Activated gamma-delta T cell treated with anti-CD3 and anti-CD28 coated beads, Interleukin-2, amount 50 U/mL, for 16 hours (primary cell): ENCODE measurements around the gene RGMB.
A peak's percentile ranks its signal among the peaks of the same experiment; 100 is the strongest.
"Not testable (repeated sequence)": the region's sequence is repeated elsewhere in the genome, so short reads cannot be mapped to it uniquely, and the experiment has no call there.

Source experiments
- DNase-seq: peaks from one replicate; pipeline ENCODE4 v3.0.0-alpha.2; 2020; ENCODE audit warnings: low read depth

Gene RGMB

DNA sequence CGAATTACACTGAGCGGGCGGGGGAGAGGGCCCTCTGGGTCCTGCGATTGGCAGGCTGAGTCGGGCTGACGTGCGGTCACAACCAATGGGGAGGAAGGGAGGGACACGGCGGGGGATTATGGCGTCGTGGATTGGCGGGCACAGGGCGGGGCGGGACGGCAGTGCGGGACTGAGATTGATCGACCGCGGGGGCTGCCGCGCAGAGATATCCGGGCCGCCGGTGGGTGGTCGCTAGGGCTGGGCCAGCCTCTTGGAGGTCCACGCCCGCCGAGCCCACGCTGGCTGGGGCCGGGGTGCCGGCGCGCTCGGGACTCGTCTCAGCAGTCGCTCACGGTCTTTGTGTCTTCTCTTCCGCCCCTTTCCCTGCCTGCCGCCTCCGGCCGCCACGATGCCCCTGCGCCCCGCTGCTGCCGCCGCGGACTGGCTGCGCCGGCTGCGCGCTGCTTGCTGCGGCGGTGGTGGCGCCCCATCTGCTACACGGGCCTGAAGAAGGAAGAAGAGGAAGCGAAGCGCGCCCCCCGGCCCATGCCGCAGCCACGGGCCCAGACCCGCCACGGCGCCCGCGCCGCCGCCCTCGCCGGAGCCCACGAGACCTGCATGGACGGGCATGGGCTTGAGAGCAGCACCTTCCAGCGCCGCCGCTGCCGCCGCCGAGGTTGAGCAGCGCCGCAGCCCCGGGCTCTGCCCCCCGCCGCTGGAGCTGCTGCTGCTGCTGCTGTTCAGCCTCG, at the start of gene RGMB:
Gene RGMB, plus strand, starts transcription at position 200 of the 728 bp plus-strand sequence. Its CDS starts 408 bp downstream, at position 608.
- peak; percentile 77 for DNase-seq

GRCh38 chr5:98726258-98726657, 47.2 kb upstream of the RGMB start:
- DNase-seq = no peak

DNA sequence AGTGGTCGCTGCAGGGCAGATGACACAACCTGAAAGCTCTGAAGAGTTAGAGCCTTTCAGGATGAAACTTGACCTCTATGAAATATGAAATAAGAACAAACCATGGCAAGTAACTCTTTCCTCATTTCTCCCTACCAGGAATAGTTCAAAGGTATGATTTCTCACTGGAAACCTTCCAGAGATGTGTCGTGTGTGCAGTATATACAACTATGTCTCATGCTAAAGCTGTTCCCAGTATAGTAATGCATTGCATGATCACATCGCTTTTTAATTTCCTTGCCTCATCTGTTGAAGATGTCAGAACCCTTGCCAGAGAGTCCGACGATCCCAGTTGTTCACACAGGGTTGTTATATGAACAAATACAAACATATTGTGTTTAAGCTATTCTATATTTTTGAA, 45.8 kb upstream of the RGMB start:
- DNase-seq = no peak

DNA sequence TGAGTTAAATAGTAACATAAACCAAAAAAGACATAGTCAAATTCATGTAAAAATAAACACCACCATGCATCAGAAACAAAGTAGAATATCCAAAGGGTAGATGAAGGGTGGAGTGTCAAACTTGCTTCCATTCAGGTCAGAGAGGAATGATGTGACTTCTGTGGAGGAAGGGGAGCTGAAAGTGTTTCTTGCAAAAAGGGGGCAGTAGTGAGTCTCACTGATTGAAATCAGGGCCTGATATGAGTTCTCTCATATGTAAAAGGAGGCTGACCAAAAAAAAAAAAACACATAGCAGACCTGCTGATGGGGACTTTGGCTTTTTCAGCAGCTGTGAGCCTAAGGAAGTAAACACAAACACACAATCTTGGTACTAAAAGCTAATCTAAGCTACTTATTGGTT, 38.8 kb upstream of the RGMB start:
- DNase-seq = no peak

- DNase-seq = no peak
Observed at GRCh38 chr5:98735806-98736507, 37.5 kb upstream of the RGMB start.

DNA sequence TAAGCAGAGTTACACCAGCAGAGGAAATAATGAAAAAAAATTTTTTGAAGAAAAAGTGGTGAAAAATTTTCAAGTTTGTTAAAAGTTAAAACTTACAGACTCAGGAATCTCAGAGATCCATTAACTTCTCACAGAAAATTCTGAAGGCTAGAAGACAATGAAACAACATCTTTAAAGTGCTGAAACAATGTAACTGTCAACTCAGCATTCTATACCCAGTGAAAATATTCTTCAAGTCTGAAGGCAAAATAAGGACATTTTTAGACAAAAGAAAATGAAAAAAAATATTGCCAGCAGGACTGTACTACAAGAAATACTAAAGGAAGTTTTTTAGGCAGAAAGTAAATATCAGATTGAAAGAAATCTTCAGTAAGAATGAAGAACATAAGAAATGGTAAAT, 36.7 kb upstream of the RGMB start:
- no peak for DNase-seq

GRCh38 chr5:98737441-98737840, 36.0 kb upstream of the RGMB start:
- not testable (repeated sequence) for DNase-seq

- not testable (repeated sequence) for DNase-seq
Observed at GRCh38 chr5:98738481-98739149, 34.8 kb upstream of the RGMB start.

- DNase-seq = no peak
Observed at GRCh38 chr5:98741926-98742325, 31.5 kb upstream of the RGMB start.

- DNase-seq = no peak
Observed at GRCh38 chr5:98742396-98743073, 30.9 kb upstream of the RGMB start.

GRCh38 chr5:98748259-98748658, 25.2 kb upstream of the RGMB start:
- DNase-seq = not testable (repeated sequence)

GRCh38 chr5:98749046-98749445, 24.4 kb upstream of the RGMB start:
- DNase-seq = no peak

- DNase-seq = no peak
Observed at GRCh38 chr5:98750693-98751092, 22.8 kb upstream of the RGMB start.

GRCh38 chr5:98752331-98752730, 21.1 kb upstream of the RGMB start:
- not testable (repeated sequence) for DNase-seq

GRCh38 chr5:98752801-98753200, 20.7 kb upstream of the RGMB start:
- DNase-seq = not testable (repeated sequence)

- no peak for DNase-seq
Observed at GRCh38 chr5:98753507-98753906, 20.0 kb upstream of the RGMB start.

DNA sequence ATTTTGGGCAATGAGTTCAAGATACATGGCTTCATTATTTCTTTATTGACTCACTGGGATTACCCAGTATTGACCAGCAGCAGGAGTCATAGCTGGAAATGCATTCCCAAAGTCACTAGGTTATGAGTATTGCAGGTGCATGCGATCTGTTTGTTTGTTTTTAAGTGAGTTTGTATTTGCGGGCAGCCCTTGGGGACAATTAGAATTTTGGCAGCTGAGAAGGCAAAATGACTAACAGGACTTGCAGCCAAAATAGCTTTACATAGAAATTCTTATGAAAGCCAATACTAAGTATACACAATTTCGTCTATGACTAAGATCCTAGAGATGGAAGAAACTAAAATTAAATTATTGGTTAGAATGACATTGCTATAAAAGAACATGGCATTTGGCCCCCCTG, 18.1 kb upstream of the RGMB start:
- no peak for DNase-seq

DNA sequence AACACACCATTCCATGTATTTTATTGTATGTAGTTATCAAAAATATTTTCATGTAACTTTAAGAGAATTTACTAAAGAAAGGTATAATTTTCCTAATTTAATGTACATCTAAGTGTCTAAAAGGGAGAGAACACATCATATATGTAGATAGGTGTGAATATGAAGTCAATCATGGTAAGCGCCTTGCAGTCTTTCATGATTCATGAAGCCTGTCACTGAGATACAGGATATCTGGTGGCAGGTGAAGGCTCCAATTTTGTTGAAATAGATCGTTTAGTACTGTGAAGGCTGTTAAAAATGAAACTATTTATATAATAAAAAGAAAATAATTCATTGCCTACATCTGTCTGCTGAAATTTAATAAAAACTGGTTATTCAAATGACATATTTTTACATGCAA, 15.5 kb upstream of the RGMB start:
- no peak for DNase-seq

DNA sequence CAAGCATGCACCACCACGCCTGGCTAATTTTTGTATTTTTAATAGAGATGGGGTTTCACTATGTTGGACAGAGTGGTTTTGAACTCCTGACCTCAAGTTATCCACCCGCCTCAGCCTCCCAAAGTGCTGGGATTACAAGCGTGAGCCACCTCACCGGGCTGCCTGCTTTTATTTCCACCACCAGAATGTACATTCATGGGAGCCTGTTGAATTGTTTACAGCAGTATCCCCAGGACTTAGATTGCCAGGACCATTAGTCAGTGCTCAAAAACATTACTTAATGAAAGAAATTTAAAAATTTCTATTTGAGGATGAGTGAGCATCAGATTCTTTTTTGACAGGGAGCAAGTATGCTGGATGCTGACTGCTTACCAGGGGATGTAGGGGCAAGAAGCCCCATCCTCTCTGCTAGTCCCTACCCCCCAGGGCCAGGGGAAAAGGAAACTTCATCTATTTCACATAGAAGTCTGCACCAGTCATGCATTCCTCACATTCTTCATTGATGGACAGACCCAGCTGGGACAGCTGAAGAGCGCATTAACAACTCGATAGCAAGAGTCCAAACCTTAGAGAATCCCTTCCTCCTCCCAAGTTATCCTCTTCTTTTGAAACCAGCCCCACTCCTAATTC, 10.3 kb upstream of the RGMB start:
- no peak for DNase-seq

GRCh38 chr5:98765815-98766214, 7.6 kb upstream of the RGMB start:
- DNase-seq = no peak

- DNase-seq = no peak
Observed at GRCh38 chr5:98767581-98767980, 5.9 kb upstream of the RGMB start.
